Measurements from ENCODE around the gene SPINK1.

DNA sequence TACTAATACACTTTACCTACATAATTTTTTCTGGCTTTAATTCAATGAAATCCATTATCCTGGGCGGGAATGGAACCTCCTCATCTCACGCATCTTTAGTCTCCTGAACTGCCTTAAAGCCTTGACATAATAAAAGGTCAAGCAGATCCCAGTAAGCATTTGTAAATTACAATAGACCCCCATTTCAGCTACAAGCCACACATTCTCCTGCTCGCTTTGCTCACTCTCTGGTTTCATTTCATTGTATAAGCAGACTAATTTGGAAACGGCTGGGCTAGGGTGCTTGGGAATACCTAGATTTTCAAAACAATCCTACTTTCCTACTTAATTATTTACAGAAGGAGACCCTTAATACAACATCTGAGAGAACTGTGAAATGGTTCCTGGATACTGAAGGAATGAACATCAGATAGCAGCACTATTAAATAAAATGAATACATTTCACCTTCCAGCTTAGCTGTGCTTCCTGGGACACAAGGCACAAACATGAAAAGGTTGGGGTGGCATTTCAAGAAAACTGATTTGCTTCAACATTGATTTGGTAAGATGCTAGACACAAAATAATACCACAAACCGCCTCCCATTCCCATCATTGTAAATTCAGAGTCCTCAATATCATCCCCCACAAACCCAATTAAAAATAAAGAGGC lies 50.4 kb downstream of the SPINK1 start:
- TF ChIP-seq CTCF (conservative IDR thresholded peaks at IDR 0.05; ENCODE audit: low read length) (no peak), EZH2phosphoT487 (IDR thresholded peaks at IDR 0.05; ENCODE audit: borderline replicate concordance) (no peak)

All from Loucy (cell line).